SKM-1 (cell line): Measurements from ENCODE around the gene CWC25.
"Not testable (repeated sequence)": the region's sequence is repeated elsewhere in the genome, so short reads cannot be mapped to it uniquely, and the experiment has no call there.

ENCODE experiments used
- DNase-seq: peaks from one replicate; lab custom pipeline; 2025; ENCODE audit not compliant: unreplicated experiment; lab: John Stamatoyannopoulos, UW

Gene CWC25

DNA sequence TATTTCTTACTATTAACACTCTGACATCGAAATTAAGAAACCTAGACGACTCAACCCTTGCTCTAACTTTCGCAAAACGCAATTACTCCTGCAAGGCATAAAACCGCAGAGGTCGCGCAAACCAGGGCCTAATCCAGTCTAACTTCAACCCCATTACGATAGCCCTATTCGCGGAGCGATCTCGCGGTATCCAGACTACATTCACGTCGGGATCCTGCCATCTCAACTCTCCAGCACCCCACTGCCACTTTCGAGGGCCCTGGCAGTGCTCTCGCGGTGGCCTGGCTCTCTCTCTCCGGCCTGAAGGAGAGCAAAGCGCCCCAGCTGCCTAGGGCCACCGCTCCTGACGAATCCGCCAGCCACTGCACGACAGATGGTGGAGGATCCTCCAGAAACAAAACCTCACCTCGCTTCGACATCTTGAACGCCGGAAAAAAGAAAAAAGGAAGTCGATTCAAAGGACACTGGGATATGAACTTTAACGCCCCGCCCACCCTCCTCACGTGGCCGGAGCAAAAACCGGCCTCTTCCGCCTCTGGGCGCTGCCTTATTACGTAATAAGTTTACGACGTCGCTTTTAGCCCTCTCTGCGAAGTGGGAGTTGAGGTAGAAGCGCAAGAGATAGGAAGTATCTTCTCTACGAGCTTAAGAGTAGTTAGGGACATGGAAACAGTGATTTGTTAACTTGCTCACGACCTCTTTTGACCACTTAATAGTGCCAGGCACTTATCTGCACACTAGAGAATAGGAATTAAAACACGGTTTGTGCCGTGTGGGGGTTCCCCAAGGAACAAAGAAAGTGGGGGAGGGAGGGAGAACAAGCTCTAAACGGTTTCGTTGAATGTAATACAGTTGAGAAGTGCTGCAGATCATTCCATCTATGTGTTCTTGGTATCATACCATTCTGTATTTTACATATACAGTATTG lies 28.4 kb upstream of the CWC25 start, which contains the start of gene RPL23:
TSS of gene RPL23 (minus strand) at position 430 of the 928 bp plus-strand sequence. CDS start at position 419, 11 bp downstream.
- peak; percentile 96 for DNase-seq

DNA sequence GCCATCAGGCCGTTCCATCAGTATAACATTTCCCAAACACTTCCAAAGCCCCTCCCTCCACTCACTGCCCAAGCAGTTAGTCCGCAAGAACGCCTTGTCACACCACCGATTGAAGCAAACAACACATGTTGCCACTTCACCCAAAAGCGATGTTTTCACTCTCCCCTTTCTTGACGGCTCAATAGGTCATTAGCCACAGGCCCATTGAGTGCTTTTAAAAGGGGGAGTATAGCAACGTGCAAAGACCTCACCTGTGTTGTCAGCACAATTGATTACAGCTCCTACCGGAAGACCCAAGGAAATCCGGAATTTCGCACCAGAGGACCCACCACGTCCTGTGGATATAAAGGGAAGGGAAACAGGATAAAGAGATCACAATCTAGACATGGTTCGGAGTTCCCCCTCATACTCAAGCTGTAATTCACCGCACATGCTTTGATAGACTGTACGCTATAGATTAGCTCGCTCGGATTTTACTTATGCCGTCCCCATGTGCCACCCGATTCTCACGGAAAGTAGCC lies 27.7 kb upstream of the CWC25 start:
- DNase-seq, result no peak

DNA sequence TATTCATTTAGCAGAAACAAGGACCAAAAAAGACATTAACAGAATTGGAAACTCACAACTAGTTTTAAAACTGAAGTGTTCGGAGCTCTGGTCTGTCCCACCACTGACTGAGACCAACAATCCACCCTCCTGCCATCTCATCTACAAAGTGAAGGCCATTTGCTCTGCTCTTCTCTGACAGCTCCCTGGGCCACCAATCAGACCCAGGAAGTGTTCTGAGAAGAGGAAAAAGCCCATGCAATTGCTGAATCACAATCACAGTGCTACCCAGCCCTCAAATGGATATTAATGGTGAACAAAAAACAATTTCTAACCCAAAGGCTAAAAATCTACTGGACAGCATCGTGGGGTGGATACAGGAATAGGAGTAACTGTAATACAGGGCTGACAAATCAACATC lies 26.3 kb upstream of the CWC25 start:
- no peak for DNase-seq

DNA sequence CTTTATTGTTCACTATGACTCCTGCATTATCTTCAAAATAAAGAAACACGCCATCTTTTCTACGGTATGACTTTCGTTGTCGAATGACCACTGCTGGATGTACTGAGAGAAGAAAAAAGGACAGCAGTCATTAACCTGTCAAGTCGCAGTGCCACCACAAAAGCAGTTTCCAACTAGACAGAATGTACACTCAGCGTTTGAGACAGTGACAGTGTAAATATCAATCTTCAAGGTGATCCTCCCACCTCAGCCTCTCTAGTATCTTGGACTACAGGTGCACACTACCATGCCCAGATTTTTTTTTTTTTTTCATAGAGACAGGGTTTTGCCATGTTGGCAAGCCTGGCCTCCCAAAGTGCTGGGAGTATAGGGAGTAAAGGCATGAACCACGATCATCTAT lies 25.3 kb upstream of the CWC25 start:
- DNase-seq, result no peak

DNA sequence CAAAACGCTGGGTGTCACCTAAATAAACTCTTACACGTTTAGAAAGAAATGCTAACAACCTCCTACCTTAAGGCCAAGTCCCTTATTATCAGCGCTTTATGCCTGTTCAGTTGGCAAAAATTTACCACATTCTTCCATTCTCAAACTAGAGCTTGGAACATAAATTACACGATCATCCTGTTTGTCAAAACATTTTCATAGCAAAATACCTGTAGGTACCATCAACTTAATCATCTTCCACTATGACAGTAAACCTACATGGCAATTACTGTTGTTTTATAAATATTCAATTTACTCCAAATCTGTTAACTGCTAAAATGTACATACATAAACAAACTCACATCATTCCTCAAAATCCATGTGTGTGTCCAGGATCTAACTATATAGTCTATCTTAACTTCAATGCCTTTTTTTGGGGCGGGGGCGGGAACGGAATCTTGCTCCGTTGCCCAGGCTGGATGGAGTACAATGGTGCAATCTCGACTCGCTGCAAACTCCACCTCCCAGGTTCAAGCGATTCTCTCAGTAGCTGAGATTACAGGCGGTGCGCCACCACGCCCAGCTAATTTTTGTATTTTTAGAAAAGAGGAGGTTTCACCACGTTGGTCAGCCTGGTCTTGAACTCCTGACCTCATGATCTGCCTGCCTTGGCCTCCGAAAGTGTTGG lies 24.0 kb upstream of the CWC25 start:
- no peak for DNase-seq

DNA sequence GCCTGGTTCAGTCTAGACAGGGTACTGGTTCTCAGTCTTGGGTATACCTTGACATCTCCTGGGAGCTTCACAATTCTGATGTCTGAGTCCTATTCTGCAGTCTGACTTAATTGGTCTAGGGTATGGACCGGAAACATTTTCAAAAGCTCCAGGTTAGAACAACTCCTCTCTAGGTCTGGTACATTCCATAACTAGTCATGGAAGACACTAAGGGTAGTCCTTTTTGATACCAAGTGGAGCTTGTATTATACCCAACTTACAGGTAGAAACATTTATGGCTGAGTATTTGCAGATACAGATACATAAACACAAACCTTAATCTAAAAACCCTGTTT lies 23.4 kb upstream of the CWC25 start:
- no peak for DNase-seq

DNA sequence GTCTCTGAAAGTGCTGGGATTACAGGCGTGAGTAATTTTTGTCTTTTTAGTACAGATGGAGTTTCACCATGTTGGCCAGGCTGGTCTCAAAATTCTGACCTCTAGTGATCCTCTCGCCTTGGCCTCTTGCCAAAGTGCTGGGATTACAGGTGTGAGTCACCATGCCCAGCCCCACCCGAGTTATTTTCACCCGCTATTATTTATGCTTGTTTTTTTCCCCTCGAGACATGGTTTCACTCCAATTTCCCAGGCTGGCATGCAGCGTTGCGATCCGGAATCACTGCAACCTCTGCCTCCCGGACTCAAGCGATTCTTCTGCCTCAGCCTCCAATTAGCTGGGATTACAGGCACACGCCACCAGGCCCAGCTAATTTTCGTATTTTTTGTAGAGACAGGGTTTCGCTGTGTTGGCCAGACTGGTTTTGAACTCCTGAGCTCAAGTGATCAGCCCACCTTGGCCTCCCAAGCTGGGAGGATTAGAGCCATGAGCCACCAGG lies 19.2 kb upstream of the CWC25 start:
- no peak for DNase-seq

DNA sequence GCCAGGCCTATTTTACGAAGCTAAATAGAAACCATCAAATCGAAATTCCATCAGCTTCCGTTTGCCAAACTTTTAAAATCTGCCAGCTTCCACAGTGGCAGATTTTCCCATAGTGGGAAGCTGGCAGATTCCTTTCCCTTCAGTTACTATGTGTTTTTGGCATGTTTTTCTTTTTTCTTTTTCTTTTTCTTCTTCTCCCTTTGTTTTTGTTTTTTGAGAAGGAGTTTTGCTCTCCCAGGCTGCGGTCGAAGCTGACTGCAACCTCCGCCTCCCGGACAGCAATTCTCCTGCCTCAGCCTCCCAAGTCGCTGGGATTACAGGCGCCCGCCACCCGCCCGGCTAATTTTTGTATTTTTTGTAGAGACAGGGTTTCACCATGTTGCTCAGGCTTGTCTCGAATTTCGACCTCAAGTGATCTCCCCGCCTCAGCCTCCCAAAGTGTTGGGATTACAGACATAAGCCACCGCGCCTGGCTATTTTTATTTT lies 684 bp upstream of the CWC25 start:
- no peak for DNase-seq

DNA sequence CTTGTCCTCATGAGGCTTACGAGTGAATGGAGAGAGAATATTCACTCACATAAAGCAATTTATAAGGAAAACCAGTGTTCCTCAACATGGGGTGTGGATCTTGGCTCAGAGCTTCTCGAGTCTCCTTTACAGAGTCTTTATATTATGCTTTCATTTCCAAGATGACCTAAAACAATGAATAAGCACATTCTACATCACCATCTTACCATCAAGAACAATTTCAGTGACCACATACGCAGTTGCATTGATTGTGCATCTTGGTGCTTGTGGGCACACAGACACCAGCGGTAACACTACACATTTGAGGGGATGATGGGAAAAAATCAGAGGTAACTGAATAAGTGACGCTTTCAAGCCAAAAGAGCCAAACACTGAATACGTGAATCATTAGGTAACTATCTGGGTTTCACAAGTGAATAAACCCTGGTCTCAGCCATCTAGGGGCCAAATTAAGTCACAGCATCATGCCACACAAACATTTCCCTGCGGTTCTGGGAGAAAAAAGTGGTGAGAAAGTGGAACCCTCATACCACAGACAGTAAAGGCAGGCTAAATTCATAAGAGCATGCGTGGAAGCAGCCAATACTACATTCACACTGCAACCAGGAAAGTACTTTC lies 9.4 kb downstream of the CWC25 start:
- DNase-seq, result no peak

DNA sequence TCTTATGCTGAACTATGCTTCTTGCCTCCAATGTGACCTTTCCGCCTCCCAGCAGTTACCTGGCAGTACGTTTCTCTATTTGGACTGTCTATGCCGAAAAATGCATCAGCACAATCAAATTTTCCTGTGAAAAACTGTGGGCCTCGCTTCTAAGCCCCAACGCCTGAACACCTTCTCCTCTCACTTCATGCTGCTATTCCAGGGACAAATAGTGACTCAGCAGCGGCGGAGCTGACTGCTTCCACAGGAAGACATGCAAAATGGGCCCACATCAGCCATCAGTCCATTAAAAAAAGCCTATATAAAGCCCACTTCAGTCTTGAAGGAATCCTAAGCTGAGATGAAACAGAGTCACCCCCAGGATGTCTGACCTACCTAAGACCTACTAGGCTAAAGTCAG lies 15.3 kb downstream of the CWC25 start:
- DNase-seq, result no peak

DNA sequence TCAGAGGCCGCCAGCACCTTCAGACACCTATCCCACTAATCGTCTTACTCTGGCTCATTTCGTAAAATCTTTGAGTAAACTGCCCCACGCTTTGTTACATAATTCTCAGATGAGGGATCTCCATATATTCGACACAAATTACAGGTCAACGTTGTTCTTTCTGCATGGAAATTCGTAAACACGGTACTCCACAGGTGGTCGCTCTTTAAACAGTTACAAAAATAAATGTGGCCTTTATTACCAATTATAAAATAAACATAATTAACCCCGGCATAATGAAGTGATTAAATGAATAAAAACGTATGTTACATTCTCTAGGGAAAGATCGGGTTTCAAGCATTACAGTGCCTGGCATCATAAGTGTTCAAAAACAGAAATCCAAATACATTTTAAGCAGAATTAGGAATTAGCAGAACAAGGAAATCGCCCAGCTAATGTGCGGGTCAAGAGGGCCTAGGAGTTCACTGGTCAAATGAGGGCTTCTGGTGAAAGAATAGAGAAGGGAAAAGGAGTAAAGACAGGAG lies 24.8 kb downstream of the CWC25 start:
- DNase-seq, result no peak

DNA sequence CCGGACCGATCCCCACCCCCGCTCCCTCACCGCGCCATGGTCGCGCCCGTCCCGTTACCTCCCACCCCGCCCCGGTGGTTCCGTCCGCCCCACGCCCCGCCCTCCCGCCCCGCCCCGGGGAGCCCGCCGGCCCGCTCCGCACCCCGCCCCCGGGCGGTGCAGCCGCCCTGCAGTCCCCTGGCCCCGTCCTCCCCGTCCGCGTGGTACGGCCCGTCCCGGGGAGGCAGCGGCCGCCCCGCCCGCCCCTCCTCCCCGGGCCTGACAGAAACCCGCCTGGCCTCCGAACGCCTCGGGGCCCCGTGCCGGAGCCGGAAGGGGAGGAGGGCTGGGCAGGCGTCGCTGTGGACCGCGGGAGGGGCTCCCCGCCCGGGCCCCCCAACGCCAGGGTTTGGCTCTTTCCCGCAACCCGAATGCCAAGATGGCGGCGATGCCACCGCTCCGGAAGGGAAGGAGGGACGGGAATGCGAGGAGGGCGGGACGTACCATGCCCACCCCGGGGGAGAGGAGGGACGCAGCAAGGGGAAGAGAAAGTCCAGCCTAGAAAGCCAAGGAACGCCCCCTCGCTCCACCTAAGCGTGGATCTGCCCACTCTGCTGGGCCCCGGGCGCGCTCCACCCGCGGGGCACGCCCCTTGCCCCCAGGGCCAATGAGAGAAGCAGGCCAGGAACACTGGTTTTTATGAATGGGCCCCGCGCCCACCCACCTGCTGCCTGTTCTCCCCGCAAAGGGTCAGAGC lies 25.5 kb downstream of the CWC25 start, which contains the start of gene PIP4K2B:
TSS of gene PIP4K2B (minus strand) at position 56 of the 736 bp plus-strand sequence. CDS start 132 bp downstream, outside the sequence.
- DNase-seq, result peak; percentile 96

DNA sequence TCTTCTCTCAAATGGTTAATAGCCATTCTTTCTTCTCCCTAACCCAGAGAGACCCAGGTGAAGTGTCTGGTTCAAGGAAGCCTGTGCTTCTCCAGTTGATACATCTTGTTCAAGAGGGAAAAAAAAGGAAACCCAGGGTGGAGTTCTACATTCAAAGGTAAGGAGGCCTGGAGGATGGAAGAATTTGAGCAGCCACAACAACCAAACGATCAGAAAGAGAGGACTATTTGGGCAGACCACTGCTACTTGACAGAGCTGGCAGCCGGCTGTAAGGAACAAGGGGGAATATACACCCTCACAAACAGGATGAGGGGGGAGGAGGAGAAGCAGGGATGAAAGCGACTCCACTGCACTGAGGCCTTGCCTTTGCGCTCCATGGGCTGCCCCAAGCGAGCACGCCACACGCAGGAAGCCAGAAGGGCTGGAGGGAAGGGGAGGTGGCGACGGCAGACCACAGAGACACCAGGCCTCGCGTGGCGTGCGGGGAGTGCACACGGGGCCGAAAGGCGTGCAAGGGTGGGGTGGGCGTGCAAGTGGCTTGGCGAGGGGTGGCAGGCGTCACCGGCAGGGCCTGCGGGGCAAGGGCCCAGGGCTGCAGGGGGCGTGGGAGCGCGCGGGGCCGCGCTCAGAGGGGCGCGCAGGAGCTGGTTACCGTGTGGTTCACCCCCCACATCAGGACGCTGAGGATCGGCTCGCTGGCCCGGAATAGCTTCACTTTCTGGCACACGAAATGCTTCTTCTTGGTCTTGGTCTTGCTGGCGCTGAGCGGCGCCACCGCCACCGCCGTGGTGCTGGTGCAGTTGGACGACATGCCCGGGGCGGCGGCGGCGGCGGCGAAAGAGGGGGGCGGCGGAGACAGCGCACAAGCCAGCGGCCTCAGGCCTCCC lies 26.3 kb downstream of the CWC25 start:
- no peak for DNase-seq

DNA sequence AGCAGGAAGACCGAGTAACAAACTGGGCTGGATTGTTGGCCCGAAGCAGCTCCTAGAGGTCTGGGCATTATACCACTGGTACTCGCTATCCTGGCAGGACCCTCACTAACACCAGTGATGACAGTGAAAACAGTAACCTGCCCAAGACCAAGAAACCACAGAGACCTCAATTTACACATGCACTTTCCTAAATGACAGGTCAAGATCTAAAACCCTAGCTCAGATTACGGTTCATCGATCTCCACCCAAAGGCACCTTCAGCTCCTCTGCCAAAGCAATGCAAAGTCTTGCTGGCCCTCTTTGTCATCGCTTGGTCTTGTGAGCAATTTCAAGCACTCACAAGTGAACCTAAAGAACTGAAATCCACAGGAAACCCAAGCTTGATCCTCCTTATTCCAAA lies 27.3 kb downstream of the CWC25 start:
- DNase-seq, result no peak

DNA sequence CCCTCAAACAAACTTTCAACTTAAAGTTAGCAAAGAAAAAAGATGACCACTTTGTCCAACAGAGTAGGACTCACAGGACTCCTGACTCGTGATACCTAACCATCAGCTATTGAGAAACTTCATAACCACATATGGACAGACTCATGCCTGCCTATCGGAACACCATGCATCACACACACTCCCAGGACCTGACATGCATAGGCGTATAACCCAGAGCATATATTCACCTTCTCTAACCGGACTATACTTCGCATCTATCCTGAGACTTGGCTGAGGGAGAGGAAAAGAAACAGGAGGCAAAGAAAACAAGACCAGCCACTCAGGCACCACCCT lies 28.0 kb downstream of the CWC25 start:
- DNase-seq, result no peak

DNA sequence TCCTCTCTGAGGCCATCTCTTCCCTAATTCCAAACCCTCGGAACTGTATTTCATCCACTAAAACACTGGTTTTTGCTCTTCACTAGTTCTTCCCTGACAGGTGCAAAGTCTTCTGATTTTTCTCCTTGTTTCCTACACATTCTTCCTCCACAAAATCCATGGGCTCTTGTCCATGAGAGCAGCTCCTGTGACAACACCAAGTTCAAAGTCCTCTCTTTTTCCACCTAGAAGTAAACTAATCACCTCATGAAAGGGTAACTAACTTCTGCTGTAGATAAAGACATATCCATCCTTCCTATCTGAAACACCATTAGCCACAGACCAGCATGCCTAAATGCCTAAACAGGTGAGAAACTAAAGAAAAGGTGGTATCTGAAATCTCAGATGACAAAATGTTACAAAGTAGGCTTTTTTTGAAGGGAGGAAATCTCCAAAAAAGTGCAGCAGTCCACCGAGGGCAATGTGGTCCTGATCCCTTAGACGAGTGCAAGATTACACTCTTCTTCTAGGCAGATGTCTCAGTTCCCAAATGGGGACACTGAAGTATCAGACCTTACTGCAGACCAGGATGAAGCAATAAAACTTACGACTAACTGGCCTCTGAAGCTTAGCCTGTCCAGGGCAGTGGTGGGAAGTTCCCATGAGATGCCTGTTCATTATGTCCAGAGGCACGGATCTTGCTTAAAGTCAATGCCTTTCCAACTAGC lies 28.5 kb downstream of the CWC25 start:
- no peak for DNase-seq

DNA sequence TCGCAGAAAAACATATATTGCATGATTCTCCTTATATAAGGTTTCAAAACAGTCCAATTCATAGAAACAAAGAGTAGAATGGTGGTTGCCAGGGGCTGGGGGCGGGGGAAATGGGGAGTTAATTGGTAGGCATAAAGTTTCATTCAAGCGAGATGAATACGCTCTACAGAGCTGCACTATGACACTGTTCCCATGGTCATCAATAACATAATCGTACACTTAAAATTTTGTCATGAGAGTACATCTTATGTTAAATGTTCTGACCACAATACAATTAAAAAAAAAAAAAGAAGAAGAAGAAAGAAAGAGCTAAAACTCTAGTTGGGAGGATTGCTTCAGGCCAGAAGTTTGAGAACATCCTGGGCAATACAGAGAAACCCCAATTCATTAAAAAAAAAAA lies 30.9 kb downstream of the CWC25 start:
- no peak for DNase-seq

DNA sequence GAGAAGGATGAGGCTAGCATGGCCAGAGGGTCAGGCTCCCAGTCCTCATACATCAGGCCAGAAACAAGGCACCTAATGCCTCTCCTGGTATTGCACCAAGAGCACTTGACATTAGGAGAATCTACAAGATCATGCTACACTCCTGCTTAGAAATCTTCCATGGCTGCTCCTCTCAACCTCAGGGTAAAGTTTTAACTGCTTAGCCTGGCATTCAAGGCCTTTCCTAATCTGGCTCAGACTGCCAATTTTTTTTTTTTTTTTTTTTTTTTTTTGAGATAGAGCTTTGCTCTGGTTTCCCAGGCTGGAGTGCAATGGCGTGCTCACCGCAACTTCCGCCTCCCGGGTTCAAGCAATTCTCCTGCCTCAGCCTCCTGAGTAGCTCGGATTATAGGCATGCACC lies 34.0 kb downstream of the CWC25 start:
- no peak for DNase-seq

DNA sequence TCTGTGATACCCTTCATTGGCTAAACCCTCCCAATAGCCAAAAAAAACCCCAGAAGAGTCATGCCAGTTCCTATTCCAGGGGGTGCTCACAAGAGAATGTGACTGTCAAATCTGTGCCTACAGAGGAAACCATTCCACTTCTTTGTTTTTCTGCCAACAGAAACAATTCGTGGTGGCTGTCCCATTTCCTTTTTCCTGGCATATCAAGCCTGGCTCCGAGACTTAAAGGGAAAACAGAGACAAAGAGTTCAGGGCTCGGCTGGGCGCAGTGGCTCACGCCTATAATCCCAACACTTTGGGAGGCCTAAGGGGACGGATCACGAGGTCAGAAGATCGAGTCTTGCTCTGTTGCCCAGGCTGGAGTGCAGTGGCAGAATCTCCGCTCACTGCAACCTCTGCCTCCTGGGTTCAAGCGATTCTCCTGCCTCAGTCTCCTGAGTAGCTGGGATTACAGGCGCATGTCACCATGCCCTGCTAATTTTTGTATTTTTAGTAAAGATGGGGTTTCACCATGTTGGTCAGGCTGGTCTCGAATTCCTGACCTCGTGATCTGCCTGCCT lies 34.9 kb downstream of the CWC25 start:
- DNase-seq, result not testable (repeated sequence)
